AG09309 (cell line): ENCODE data around the gene PODXL.

ENCODE experiments used
- DNase-seq: peaks from one replicate; pipeline ENCODE4 v3.0.0-alpha.2; 2010; ENCODE audit warnings: low read depth
- H3K4me3 ChIP-seq: 2 replicates; pipeline ENCODE4 v1.5.1; 2011; ENCODE audit warnings: mild to moderate bottlenecking, low read depth, low read length, moderate library complexity; ENCODE audit not compliant: control insufficient read depth
- CTCF ChIP-seq: IDR thresholded peaks from 2 replicates; pipeline ENCODE4 v1.5.1; 2011; ENCODE audit warnings: mild to moderate bottlenecking, low read depth, low read length, inconsistent platforms; ENCODE audit not compliant: insufficient read depth, control insufficient read depth; ENCODE audit errors: missing control alignments

The PODXL gene

GRCh38 chr7:131586259-131586658 lies 29.8 kb upstream of the PODXL start:
- H3K4me3 ChIP-seq, result no peak overlapping the region
- no peak for TF ChIP-seq CTCF
- DNase-seq, result no peak

- TF ChIP-seq CTCF, result no peak
- no peak for DNase-seq
- H3K4me3 ChIP-seq, result no peak overlapping the region
Observed at GRCh38 chr7:131583430-131583829, 27.0 kb upstream of the PODXL start.

- no peak for TF ChIP-seq CTCF
- DNase-seq, result no peak
- H3K4me3 ChIP-seq, result no peak overlapping the region
Observed at GRCh38 chr7:131581241-131582051, 25.0 kb upstream of the PODXL start.

- no peak for TF ChIP-seq CTCF
- no peak overlapping the region for H3K4me3 ChIP-seq
- no peak for DNase-seq
Observed at GRCh38 chr7:131578602-131579001, 22.2 kb upstream of the PODXL start.

GRCh38 chr7:131574741-131575140 lies 18.3 kb upstream of the PODXL start:
- peak; percentile 40 for DNase-seq
- TF ChIP-seq CTCF, result no peak
- no peak overlapping the region for H3K4me3 ChIP-seq

- no peak for TF ChIP-seq CTCF
- no peak for DNase-seq
- no peak overlapping the region for H3K4me3 ChIP-seq
Observed at GRCh38 chr7:131570401-131570800, 14.0 kb upstream of the PODXL start.
